Astrocyte (in vitro differentiated cells and primary cell): ENCODE results near the gene ZBTB44.

ENCODE experiments used
- EZH2 ChIP-seq: IDR thresholded peaks from 2 replicates; pipeline ENCODE4 v1.6.1; 2012; ENCODE audit warnings: mild to moderate bottlenecking, low read length, inconsistent platforms; ENCODE audit not compliant: insufficient read depth
- TF ChIP-seq, protein P1 (sequence below): IDR thresholded peaks from 2 replicates; pipeline ENCODE4 v1.5.1; 2011; ENCODE audit warnings: low read depth, mild to moderate bottlenecking, inconsistent platforms, low read length, moderate library complexity; ENCODE audit not compliant: insufficient read depth

DNA sequence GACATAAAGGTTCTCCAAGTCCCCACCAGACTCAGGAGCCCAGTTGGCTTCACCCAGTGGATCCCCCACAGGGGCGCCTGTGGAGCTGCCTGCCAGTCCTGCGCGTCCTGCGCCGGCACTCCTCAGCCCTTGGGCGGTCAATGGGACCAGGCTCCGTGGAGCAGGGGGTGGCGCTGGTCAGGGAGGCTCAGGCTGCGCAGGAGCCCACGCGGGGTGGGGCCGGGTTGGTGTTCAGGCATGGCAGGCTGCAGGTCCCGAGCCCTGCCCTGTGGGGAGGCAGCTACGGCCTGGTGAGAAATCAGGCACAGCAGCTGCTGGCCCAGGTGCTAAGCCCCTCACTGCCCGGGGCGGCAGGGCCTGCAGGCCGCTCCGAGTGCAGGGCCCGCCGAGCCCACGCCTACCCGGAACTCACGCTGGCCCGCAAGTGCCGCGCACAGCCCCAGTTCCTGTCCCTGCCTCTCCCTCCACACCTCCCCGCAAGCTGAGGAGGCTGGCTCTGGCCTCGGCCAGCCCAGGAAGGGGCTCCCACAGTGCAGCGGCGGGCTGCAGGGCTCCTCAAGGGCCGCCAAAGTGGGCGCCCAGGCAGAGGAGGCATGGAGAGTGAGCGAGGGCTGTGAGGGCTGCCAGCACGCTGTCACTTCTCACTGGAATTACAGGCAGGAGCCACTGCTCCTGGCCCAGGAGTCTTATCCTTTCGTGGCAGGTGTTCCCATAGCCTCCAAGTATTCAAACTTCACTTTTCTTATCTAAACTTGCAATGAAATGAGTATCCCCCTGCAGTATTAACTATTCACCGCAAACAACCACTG lies 22.8 kb upstream of the ZBTB44 start:
- TF ChIP-seq, protein P1, sequence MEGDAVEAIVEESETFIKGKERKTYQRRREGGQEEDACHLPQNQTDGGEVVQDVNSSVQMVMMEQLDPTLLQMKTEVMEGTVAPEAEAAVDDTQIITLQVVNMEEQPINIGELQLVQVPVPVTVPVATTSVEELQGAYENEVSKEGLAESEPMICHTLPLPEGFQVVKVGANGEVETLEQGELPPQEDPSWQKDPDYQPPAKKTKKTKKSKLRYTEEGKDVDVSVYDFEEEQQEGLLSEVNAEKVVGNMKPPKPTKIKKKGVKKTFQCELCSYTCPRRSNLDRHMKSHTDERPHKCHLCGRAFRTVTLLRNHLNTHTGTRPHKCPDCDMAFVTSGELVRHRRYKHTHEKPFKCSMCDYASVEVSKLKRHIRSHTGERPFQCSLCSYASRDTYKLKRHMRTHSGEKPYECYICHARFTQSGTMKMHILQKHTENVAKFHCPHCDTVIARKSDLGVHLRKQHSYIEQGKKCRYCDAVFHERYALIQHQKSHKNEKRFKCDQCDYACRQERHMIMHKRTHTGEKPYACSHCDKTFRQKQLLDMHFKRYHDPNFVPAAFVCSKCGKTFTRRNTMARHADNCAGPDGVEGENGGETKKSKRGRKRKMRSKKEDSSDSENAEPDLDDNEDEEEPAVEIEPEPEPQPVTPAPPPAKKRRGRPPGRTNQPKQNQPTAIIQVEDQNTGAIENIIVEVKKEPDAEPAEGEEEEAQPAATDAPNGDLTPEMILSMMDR, result no peak
- no peak for TF ChIP-seq EZH2
